GM21381 (cell line): ENCODE data around the gene OR10D3.
"Not testable (repeated sequence)": the region's sequence is repeated elsewhere in the genome, so short reads cannot be mapped to it uniquely, and the experiment has no call there.

Experiments used
- ATAC-seq: cut with Tn5 transposase; IDR thresholded peaks from one replicate; pipeline ENCODE4 v1.9.1; 2021; ENCODE audit warnings: mild to moderate bottlenecking, moderate library complexity; ENCODE audit not compliant: unreplicated experiment

Gene OR10D3, protein sequence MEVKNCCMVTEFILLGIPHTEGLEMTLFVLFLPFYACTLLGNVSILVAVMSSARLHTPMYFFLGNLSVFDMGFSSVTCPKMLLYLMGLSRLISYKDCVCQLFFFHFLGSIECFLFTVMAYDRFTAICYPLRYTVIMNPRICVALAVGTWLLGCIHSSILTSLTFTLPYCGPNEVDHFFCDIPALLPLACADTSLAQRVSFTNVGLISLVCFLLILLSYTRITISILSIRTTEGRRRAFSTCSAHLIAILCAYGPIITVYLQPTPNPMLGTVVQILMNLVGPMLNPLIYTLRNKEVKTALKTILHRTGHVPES

DNA sequence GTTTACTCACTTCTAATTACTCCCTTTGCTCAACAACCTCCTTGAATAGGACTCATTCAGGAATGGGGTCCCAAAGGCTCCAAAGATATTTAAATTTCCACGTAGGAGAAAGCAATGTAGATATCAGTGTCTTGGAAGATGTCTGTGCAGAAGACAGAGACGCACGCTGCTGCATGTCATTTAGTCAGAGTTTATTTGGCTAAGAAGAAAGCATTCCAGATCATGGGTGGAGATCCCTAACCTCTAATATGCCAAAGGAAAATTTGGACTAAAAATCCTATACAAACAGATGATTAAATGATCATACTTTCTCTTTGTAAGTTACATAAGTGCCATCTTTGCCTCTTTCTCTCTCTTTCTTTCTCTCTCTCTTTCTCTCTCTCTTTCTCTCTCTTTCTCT lies at the start of gene OR10D3:
TSS of gene OR10D3 (plus strand) at position 278 of the 400 bp plus-strand sequence. CDS start 1,925 bp downstream, outside the sequence.
- ATAC-seq: no peak

GRCh38 chr11:124143034-124143433 lies 40.1 kb upstream of the OR10D3 start:
- ATAC-seq: no peak

DNA sequence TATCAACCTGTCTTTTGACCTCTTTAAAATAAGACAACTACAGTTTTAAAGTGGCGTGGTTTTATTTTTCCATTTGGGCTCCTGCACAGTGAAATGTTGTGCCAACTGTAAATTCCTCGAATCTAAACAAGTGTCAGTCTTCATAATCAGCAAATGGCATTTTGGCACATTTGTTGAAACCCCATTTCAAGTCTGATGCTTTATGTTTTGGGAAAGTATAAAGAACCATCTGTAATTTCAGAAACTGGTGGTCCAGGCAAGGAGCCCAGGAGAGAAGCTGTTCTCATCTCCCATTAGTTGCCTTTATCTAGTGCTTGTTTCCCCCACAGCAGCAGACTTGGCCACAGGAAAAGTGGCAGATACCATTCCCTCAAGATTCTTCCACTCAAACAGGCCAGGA lies 35.2 kb upstream of the OR10D3 start:
- no peak for ATAC-seq

DNA sequence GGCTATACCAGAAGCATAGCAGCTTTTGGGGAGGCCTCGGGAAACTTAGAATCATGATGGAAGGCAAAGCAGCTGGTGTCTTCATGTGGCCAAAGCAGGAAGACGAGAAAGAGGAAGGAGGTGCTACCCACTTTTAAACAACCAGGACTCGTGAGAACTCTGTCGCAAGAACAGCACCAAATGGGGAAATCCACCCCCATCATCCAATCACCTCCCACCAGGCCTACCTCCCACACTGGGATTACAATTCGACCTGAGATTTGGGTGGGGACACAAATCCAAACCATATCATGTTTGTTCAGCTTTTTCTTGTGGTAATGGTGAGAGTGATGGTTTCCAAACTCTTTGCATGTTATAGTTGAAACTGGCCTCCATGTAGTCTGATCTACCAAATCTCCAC lies 32.5 kb upstream of the OR10D3 start:
- no peak for ATAC-seq

- ATAC-seq: no peak
Observed at GRCh38 chr11:124152770-124153407, 30.3 kb upstream of the OR10D3 start.

DNA sequence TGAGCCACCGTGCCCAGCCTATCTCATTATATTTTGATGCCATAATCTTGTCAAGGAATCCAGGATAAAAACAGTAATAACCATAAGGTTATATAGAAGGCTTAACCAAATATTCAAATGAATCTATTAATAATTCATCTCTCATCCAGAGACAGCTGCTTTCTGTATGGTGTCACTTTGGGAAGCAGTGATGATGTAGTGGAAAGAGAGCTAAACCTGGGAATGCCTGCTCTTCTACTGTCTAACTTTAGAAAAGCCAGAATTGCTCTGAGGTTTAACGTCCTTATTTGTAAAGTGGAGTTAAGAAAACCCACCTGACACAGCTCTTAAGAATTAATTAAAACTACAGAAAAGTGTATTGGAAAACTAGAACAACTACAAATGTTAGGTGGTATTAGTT lies 29.3 kb upstream of the OR10D3 start:
- no peak for ATAC-seq

- ATAC-seq: no peak
Observed at GRCh38 chr11:124159481-124159880, 23.7 kb upstream of the OR10D3 start.

DNA sequence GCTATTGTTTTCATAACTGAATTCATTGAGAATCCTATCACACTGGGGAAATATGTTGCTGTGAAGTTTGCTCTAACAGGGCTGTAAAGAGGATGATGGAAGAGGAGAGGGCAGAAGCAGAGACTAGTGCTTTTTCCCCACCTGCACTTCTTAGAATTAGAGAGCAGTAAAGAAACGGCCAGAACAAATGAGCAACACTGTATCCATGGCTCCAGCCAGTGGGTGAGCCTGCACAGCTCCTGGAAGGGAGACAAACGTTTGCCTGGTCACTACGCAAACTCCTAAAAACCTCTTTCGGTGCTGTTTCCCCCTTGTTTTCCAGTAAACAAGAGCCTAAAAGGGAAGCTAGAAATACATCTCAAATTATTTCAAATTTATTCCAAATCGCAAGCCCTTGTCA lies 22.2 kb upstream of the OR10D3 start:
- ATAC-seq: no peak

DNA sequence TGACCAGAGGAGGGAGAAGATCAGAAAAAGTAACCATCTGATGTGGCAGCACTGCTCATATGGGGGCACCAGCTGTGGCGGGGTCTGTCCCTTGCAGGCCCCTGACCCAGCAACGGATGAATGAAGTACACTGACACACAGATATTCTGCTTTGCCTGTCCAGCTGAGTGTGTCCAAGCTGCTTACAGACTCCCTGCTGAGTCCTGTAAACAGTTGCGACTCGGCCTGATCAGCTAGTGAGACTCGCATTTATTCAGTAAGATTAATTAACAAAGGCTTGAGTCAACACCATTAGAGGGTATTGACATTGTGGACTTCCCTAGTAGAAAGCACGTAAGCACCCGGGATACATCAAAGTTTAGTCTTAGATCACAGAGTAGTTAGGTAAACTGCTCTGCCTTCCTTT lies 15.3 kb upstream of the OR10D3 start:
- ATAC-seq: no peak

DNA sequence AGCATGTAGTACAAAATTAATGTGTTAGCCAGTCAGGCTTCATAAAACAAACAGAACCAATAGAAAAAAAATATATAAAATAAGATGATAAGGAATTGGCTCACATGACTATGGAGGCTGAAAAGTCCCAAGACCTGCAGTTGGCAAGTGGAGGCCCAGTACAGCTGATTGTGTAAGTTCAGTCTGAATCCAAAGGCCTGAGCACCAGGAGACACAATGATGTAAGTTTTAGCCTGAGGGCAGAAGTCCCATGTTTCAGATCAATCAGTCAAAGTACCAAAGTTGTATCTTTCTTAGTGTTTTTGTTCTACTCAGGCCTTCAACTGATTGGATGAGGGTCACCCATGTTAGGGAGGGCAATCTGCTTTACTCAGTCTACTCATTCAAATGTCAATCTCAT lies 14.3 kb upstream of the OR10D3 start:
- ATAC-seq: no peak

DNA sequence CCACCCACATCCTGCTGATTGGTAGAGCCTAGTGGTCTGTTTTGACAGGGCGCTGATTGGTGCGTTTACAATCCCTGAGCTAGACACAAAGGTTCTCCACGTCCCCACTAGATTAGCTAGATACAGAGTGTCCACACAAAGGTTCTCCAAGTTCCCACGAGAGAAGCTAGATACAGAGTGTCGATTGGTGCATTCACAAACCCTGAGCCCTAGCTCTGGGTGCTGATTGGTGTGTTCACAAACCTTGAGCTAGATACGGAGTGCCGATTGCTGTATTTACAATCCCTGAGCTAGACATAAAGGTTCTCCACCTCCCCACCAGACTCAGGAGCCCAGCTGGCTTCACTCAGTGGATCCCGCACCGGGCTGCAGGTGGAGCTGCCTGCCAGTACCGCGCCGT lies 12.8 kb upstream of the OR10D3 start:
- not testable (repeated sequence) for ATAC-seq

DNA sequence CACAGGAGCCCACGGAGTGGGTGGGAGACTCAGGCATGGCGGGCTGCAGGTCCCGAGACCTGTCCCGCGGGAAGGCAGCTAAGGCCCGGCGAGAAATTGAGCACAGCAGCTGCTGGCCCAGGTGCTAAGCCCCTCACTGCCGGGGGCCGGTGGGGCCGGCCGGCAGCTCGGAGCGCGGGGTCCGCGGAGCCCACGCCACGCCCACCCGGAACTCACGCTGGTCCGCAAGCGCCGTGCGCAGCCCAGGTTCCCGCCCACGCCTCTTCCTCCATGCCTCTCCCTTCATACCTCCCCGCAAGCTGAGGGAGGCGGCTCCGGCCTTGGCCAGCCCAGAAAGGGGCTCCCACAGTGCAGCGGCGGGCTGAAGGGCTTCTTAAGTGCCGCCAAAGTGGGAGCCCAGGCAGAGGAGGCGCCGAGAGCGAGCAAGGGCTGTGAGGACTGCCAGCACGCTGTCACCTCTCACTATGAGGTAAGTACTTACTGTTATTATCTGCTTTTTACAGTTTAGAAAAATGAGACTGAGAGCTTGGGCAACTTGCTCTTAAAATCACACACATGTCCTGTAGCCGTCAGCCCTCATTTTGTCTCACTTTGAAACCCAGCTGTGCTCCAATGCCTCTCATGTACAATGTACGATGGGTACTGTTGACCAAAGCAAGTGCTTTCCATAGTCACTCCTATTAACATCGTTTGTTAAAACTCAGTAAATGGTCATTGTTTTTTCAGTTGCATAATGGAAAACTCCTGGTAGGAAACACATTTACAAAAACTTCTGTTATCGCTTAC lies 12.2 kb upstream of the OR10D3 start:
- no peak for ATAC-seq

- no peak for ATAC-seq
Observed at GRCh38 chr11:124172101-124172500, 11.0 kb upstream of the OR10D3 start.

- no peak for ATAC-seq
Observed at GRCh38 chr11:124172599-124172998, 10.5 kb upstream of the OR10D3 start.

DNA sequence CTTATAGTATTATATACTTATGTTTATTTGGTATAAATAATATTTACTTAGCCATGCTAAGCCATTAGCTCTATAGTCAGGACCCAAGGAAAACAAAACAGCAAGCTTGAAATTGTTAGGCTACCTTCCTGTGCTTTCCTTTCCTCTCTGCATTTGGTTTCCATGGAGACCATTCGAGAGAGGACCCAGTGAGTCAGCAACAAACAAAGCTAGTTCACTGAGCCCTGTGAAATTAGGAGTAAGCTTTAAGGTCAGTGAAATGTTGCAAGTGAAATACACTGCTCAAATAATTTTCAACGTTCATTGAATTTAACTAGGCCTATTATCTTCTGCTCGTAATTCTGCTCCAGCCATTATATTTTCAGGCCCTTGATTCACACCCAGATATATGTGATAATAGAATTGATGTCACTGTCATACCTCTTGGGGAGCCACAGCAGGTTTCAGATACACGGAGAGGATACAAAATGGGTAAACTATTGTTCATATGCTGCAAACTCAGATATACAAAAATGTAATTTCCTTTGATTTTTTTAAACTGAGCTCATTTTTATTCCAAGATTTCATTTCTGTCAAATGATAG lies 9.1 kb upstream of the OR10D3 start:
- ATAC-seq: no peak

DNA sequence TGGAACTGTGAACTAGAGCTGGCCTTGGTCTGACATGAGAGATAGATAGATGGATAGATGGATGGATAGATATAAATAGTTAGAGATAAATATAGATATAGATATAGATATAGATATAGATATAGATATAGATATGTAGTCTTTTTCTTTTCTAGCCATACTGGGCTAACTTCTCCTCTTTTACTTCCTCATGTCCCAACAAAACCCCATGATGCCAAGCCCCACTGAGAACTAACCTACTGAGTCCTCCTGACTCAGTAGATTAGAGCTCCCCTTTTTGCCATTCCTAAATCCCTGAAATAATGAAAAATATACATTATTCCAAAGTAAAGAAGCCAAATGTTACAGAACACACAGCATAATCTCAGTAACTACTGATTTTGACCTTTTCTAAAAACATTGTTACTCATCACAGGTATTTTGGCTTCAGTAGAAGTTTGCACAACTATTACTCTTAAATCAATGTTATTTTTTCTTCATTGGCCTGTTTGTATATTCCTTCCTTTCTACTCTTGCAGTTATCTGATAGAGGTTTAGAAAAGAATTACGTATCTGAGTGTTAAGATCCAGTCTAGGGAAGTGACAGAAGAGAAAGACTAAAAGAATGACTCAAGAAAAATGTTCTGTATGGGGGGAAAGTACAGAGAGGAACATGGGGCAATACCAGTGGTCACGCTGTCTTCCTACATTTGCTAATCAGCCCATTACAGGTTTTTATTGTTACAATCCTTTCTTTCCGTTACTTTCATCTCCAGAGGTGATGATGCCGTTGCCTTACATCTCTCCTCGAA lies 6.0 kb upstream of the OR10D3 start:
- ATAC-seq: no peak

GRCh38 chr11:124179310-124179709 lies 3.8 kb upstream of the OR10D3 start:
- no peak for ATAC-seq

DNA sequence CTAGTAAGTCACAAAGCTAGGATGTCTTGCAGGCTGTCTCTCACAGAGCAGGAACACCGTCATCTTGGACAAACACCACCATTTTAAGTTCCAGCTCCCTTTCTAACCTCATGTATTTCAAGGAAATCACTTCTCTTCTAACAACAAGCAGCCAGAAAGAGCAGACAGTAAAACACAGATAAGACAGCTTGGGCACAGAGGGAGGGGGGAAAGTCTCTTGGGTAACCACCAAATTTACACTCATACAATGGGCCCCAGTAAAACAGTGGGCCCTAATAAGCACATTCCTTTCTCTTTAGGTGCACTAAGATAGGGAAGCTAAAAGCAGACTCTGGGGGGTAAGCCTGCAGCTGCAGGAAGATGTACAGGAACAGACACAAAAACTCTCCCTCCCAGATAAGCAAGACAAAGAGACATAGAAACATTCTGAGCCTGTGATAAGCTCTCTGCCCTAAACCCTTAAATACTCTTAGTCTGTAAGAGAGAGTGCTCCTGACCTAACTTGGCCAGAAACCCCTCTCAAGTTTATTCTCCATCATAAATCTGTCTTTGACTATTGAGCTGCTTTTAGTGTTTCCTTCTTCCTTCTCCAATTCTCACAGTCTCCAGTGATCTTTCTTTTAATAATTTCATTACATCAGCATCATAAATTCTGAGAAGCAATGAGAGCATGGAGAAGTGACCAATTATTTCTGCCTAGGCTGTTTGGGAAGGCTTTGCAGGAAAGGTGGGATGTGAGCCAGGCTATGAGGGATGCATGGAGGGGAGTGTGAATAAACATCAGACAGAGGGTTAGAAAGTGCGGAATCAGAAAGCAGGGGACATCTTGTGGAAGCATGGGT lies 7.4 kb downstream of the OR10D3 start:
- no peak for ATAC-seq

GRCh38 chr11:124193221-124194010 lies 10.3 kb downstream of the OR10D3 start:
- ATAC-seq: peak; percentile 83
